Astrocyte of the spinal cord (primary cell): ENCODE measurements around the gene ECPAS.

ENCODE experiments used
- DNase-seq: peaks from one replicate; pipeline ENCODE4 v3.0.0; 2011; ENCODE audit warnings: low read depth, low spot score
- H3K4me3 ChIP-seq: 2 replicates; pipeline ENCODE4 v1.5.1; 2011; ENCODE audit warnings: low read depth, mild to moderate bottlenecking, low read length, moderate library complexity
- CTCF ChIP-seq: IDR thresholded peaks from 2 replicates; pipeline ENCODE4 v1.5.1; 2012; ENCODE audit warnings: low read depth, mild to moderate bottlenecking, low read length, inconsistent platforms
- in situ Hi-C: cut with HindIII; loops from 2 replicates; pipeline ENCODE4 v1.10.0; 2017; ENCODE audit warnings: low sequenced_read_pairs

ECPAS gene

GRCh38 chr9:111483858-111484571 is at the start of gene ECPAS:
TSS of gene ECPAS (minus strand) at chr9:111484383. CDS start at chr9:111472918, 11,465 bp downstream.
- in situ Hi-C loops = no loop called here
- peak; percentile 82 for DNase-seq
- TF ChIP-seq CTCF = no peak
- peak within 1 kb of the TSS; percentile 92 for H3K4me3 ChIP-seq

DNA sequence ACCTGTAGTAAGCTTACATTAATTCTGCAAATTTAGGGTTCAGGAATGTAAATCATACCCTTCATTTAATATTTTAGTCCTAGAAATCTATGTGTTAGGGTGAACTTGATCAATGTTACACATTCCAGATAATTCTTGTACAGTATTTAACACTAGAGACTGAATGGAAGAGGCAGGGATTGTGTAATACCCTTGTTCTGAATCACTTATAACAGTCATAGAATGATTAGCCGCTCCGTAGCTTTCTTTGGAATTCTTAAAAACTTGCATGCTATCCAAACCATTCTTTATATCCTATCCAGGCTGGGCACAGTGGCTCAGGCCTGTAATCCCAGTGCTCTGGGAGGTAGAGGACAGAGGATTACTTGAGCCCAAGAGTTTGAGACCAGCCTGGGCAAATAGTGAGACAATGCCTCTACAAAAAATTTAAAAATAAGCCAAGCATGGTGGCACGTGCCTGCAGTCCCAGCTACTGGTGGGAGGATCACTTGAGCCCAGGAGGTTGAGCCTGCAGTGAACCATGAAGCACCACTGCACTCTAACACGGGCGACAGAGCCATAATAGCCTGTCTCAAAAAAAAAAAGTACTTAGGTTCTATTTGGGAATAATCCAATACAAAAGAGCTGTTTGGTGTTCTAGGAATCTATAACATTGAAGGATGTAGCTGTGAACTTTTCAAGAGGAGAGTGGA is 49.1 kb upstream of the ECPAS start:
- in situ Hi-C loops = no loop called here
- H3K4me3 ChIP-seq = no peak overlapping the region
- DNase-seq = no peak
- TF ChIP-seq CTCF = no peak

DNA sequence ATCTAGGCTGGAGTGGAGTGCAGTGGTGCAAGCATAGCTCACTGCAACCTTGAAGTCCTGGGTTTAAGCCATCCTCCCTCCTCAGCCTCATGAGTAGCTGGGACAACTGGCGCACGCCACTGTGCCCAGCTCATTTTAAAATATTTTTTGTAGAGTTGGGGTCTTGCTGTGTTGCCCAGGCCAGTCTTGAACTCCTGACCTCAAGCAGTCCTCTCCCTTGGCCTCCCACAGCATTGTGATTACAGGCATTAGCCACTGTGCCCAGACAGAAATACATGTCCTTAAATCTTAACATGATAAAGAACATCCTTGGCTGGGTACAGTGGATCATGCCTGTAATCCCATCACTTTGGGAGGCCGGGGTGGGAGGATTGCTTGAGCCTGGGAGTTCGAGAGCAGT is 47.5 kb upstream of the ECPAS start:
- no peak for DNase-seq
- in situ Hi-C loops = no loop called here
- TF ChIP-seq CTCF = no peak
- H3K4me3 ChIP-seq = no peak overlapping the region

DNA sequence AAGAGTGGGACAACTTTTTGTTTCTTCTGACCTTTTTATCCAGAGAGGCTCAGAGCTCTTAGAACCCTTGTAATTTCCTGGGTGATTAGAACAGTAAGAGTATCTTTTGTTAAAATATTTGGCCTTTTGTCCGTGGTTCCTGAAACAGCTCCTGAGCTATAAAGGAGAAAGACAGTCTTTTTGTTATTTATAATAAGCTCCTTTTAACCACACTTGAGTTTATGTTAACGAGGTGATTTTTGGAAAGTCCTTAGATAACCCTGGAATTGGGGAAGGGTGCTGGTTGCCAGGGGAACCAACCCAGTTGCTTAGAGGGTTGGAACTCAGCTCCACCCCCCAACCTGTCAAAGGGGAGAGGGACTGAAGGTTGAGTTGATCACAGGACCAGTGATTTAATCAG is 45.6 kb upstream of the ECPAS start:
- H3K4me3 ChIP-seq = no peak overlapping the region
- in situ Hi-C loops = no loop called here
- TF ChIP-seq CTCF = no peak
- no peak for DNase-seq

- in situ Hi-C loops = no loop called here
- no peak overlapping the region for H3K4me3 ChIP-seq
- no peak for DNase-seq
- no peak for TF ChIP-seq CTCF
Observed at GRCh38 chr9:111527347-111527746, 43.2 kb upstream of the ECPAS start.

GRCh38 chr9:111525056-111525977 is 41.1 kb upstream of the ECPAS start, which contains the start of gene ZNF483:
TSS of gene ZNF483 (plus strand) at chr9:111525179. CDS start at chr9:111527396, 2,217 bp downstream.
- in situ Hi-C loops = no loop called here
- DNase-seq = peak; percentile 77
- peak within 1 kb of the TSS; percentile 61 for H3K4me3 ChIP-seq
- no peak for TF ChIP-seq CTCF
